Measurements from ENCODE around the gene CHN1. TPM values are rescaled to one million over a fixed set of nuclear protein-coding genes. Genes with fewer than 3 reads are reported as not detected.

The CHN1 gene
- total RNA-seq, 4 donors from 2014 or later: 7.8 to 9.7 (median 9.4) TPM

GRCh38 chr2:174768557-174768956 is 236.6 kb downstream of the CHN1 start:
- TF ChIP-seq POLR2A (IDR thresholded peaks at IDR 0.05): no peak
- TF ChIP-seq, protein P1, sequence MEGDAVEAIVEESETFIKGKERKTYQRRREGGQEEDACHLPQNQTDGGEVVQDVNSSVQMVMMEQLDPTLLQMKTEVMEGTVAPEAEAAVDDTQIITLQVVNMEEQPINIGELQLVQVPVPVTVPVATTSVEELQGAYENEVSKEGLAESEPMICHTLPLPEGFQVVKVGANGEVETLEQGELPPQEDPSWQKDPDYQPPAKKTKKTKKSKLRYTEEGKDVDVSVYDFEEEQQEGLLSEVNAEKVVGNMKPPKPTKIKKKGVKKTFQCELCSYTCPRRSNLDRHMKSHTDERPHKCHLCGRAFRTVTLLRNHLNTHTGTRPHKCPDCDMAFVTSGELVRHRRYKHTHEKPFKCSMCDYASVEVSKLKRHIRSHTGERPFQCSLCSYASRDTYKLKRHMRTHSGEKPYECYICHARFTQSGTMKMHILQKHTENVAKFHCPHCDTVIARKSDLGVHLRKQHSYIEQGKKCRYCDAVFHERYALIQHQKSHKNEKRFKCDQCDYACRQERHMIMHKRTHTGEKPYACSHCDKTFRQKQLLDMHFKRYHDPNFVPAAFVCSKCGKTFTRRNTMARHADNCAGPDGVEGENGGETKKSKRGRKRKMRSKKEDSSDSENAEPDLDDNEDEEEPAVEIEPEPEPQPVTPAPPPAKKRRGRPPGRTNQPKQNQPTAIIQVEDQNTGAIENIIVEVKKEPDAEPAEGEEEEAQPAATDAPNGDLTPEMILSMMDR (IDR thresholded peaks at IDR 0.05): no peak
- H3K36me3 ChIP-seq: no peaks in the 10 kb centered on the region
- intact Hi-C loops (cut with DNase I): no loop called here
- no peaks in the 10 kb centered on the region for H3K9me3 ChIP-seq
- no peaks in the 10 kb centered on the region for H3K27me3 ChIP-seq
- 78 to 87% methylated on average over 9 of the region's 9 CpGs for WGBS, 2 donors
- peaks cover 0 to 8% of the 10 kb centered on the region in 2 donors for H3K4me1 ChIP-seq
- no peak overlapping the region for H3K4me3 ChIP-seq (replicated peaks in 1 of 3)
- no peak for DNase-seq
- H3K27ac ChIP-seq: no peak overlapping the region

GRCh38 chr2:174766271-174766670 is 238.9 kb downstream of the CHN1 start:
- TF ChIP-seq POLR2A (IDR thresholded peaks at IDR 0.05): no peak
- TF ChIP-seq, protein P1 (IDR thresholded peaks at IDR 0.05): no peak
- no peaks in the 10 kb centered on the region for H3K36me3 ChIP-seq
- intact Hi-C loops (cut with DNase I): no loop called here
- no peaks in the 10 kb centered on the region for H3K9me3 ChIP-seq
- 66 to 83% methylated on average over 1 of the region's 1 CpG for WGBS, 2 donors
- no peaks in the 10 kb centered on the region for H3K4me1 ChIP-seq
- no peak overlapping the region for H3K4me3 ChIP-seq (replicated peaks in 1 of 3)
- no peak overlapping the region for H3K27ac ChIP-seq
- H3K27me3 ChIP-seq: no peaks in the 10 kb centered on the region
- no peak for DNase-seq

DNA sequence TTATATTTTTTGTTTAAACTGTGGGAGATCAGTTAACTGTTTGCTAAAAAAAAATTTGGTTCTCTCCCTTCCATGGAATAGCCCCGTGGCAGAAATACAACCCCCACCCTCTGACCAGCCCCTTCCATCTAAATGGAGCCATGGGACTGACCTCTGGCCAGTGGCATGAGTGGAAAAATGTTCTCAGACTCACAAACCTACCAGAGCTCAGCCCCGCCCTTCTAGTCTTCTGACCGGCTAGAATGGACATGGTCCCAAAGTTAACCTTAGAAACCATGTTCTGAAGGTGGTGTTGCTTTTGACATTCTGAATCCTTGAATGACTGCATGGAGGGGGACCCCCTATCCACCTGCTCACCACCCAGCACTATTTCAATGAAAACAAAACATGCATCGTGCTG is 239.6 kb downstream of the CHN1 start:
- WGBS, 2 donors: 78 to 87% methylated on average over 4 of the region's 4 CpGs
- no peak overlapping the region for H3K27ac ChIP-seq
- H3K36me3 ChIP-seq: no peaks in the 10 kb centered on the region
- DNase-seq: no peak
- H3K4me3 ChIP-seq (replicated peaks in 1 of 3): no peak overlapping the region
- TF ChIP-seq, protein P1 (IDR thresholded peaks at IDR 0.05): no peak
- no peak for TF ChIP-seq POLR2A (IDR thresholded peaks at IDR 0.05)
- no peaks in the 10 kb centered on the region for H3K9me3 ChIP-seq
- H3K27me3 ChIP-seq: no peaks in the 10 kb centered on the region
- intact Hi-C loops (cut with DNase I): no loop called here
- no peaks in the 10 kb centered on the region for H3K4me1 ChIP-seq

DNA sequence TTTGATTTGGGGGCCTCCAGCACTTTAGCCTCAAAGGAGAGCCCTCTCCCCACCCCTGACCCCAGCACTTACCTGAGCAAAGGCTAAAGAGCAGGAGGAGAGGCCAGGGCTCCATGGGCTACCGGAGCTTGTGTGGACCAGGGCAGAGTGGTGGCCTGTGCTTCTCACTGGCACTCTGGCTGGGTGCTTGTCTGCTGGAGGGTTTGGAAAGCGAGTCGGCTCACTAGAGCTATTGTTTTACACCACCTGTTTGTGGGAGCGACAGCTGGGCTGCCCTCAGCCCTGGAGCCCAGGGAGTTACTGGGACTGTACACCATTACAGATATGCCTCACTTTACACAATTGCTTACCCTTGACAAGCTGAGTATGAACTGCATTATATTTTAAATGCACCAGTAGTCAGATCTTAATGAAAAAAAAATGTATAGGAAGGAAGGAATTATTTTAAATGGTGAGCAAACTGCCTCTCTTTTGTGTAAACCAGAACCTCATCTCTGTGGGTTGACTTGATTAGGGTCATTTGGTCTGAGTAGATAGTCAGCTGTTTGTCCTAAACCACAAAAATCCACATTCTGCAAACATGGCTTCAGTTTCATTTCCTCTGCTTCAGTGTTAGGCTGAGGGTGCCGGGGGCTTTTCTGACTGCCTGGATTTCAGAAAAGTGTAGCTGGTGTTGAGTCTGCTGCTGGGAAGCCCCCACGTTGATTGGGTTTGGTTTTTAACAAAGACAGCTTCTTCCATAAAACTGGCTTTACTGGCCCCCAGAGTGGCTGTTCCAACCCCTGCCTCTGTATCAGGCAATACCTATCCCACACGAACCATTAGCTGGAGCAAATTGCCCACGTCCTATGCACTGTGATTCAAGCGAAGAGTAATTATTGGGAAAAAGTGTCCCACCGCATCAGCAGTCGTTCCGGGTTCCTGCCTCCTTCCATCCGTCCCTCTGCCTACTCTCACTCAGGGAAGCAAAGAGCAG is 240.6 kb downstream of the CHN1 start, which contains the start of gene CHRNA1:
Gene CHRNA1, minus strand, starts transcription at position 193 of the 976 bp plus-strand sequence. Its CDS starts 78 bp downstream, at position 115.
- no peaks in the 10 kb centered on the region for H3K27me3 ChIP-seq
- TF ChIP-seq POLR2A (IDR thresholded peaks at IDR 0.05): no peak
- TF ChIP-seq, protein P1 (IDR thresholded peaks at IDR 0.05): no peak
- H3K36me3 ChIP-seq: no peaks in the 10 kb centered on the region
- 81 to 88% methylated on average over 13 of the region's 13 CpGs for WGBS, 2 donors
- no peak within 1 kb of the TSS for H3K4me3 ChIP-seq (replicated peaks in 1 of 3)
- no peak within 1 kb of the TSS for H3K27ac ChIP-seq
- no peak for DNase-seq
- H3K9me3 ChIP-seq: no peaks in the 10 kb centered on the region
- intact Hi-C loops (cut with DNase I): no loop called here
- H3K4me1 ChIP-seq: no peaks in the 10 kb centered on the region

GRCh38 chr2:174763780-174764179 is 241.4 kb downstream of the CHN1 start:
- no peaks in the 10 kb centered on the region for H3K36me3 ChIP-seq
- TF ChIP-seq, protein P1 (IDR thresholded peaks at IDR 0.05): no peak
- no peak for TF ChIP-seq POLR2A (IDR thresholded peaks at IDR 0.05)
- H3K27me3 ChIP-seq: no peaks in the 10 kb centered on the region
- intact Hi-C loops (cut with DNase I): no loop called here
- 90 to 92% methylated on average over 4 of the region's 4 CpGs for WGBS, 2 donors
- DNase-seq: no peak
- no peaks in the 10 kb centered on the region for H3K4me1 ChIP-seq
- H3K27ac ChIP-seq: no peak overlapping the region
- no peaks in the 10 kb centered on the region for H3K9me3 ChIP-seq
- no peak overlapping the region for H3K4me3 ChIP-seq (replicated peaks in 1 of 3)

All from thyroid gland (tissue), 4 donors.